Endothelial cell of umbilical vein (primary cell): ENCODE measurements around the gene METTL5. TPM values are rescaled to one million over a fixed set of nuclear protein-coding genes. Genes with fewer than 3 reads are reported as not detected.

Experiments
- BruUV-seq: library from RNA; stranded (reverse); fragments of 400-500 nt; replicated peaks from 2 replicates; lab custom pipeline; 2021; lab: Mats Ljungman, UMichigan
- CTCF ChIA-PET: fragments of 300-600, 350-600 bp; sonication (Branson Sonifier 250); formaldehyde crosslinking; loops from one replicate; lab custom pipeline; 2021; ENCODE audit warnings: antibody characterized with exemption, inconsistent platforms; lab: Charles Lee
- POLR2A ChIA-PET: fragments of 300-600, 350-600 bp; sonication (Branson Sonifier 250); formaldehyde crosslinking; loops from one replicate; lab custom pipeline; 2021; ENCODE audit warnings: antibody characterized with exemption, inconsistent platforms; lab: Charles Lee
- DNase-seq: peaks from one replicate; pipeline ENCODE4 v3.0.0-alpha.2; 2011; ENCODE audit warnings: low read depth, low spot score
- FAIRE-seq: peaks from 2 replicates; lab custom pipeline; 2011; peaks lifted over from hg19 to GRCh38; lab: Jason Lieb, UNC
- H2AFZ ChIP-seq: 2 replicates; pipeline ENCODE4 v1.6.0; 2012; ENCODE audit warnings: low read depth, low read length, control low read depth, inconsistent platforms
- H3K27ac ChIP-seq: 2 replicates; pipeline ENCODE4 v1.5.1; 2011; ENCODE audit warnings: low read depth, mild to moderate bottlenecking, control low read depth, low read length, moderate library complexity; ENCODE audit not compliant: insufficient read depth
- H3K27me3 ChIP-seq, 2 experiments: 2 replicates each; pipeline versions ENCODE4 v1.6.0 to v1.6.1; 2011; ENCODE audit warnings: low read length in 2 of 2, mixed read lengths in 1 of 2; ENCODE audit not compliant: control insufficient read depth in 2 of 2, insufficient read depth in 2 of 2
- H3K36me3 ChIP-seq, 2 experiments: 2 replicates in 1 of 2; 3 replicates in 1 of 2; pipeline ENCODE4 v1.5.1; 2011; ENCODE audit warnings: low read length in 2 of 2, mild to moderate bottlenecking in 1 of 2, moderate library complexity in 1 of 2; ENCODE audit not compliant: control insufficient read depth in 2 of 2, insufficient read depth in 2 of 2; ENCODE audit errors: extremely low read depth in 1 of 2
- H3K4me1 ChIP-seq: 3 replicates; pipeline ENCODE4 v1.5.1; 2011; ENCODE audit warnings: mild to moderate bottlenecking, low read length; ENCODE audit not compliant: control insufficient read depth, insufficient read depth; ENCODE audit errors: extremely low read depth
- H3K4me2 ChIP-seq: 2 replicates; pipeline ENCODE4 v1.6.1; 2011; ENCODE audit warnings: low read length, control low read depth, mixed read lengths; ENCODE audit not compliant: insufficient read depth
- H3K4me3 ChIP-seq, 3 experiments: fragments of 200-600 bp in 1 of 3; sonication (generic), shearing (Covaris generic) in 1 of 3; replicated peaks in 1 of 3; 2 replicates each; pipeline ENCODE4 v1.5.1; 2011 to 2016; ENCODE audit warnings: control low read depth in 3 of 3, low read length in 3 of 3, mild to moderate bottlenecking in 2 of 3, inconsistent platforms in 1 of 3, low read depth in 1 of 3, moderate library complexity in 1 of 3; ENCODE audit not compliant: insufficient read depth in 1 of 3
- H3K79me2 ChIP-seq: 2 replicates; pipeline ENCODE4 v1.6.0; 2012; ENCODE audit warnings: low read length, inconsistent platforms; ENCODE audit not compliant: control insufficient read depth, insufficient read depth
- H3K9ac ChIP-seq: replicated peaks from 2 replicates; pipeline ENCODE3; 2011; ENCODE audit warnings: low read length, control low read depth; ENCODE audit not compliant: insufficient read depth; ENCODE audit errors: extremely low read depth
- H3K9me1 ChIP-seq: replicated peaks from 3 replicates; pipeline ENCODE4 v1.6.0; 2011; ENCODE audit warnings: mild to moderate bottlenecking, low read length; ENCODE audit not compliant: control insufficient read depth, insufficient read depth; ENCODE audit errors: extremely low read depth
- H3K9me3 ChIP-seq: replicated peaks from 2 replicates; pipeline ENCODE4 v1.5.1; 2012; ENCODE audit warnings: low read length, inconsistent platforms; ENCODE audit not compliant: control insufficient read depth, insufficient read depth
- H4K20me1 ChIP-seq: replicated peaks from 2 replicates; pipeline ENCODE3; 2011; ENCODE audit warnings: mild to moderate bottlenecking, low read length; ENCODE audit not compliant: control insufficient read depth, insufficient read depth; ENCODE audit errors: extremely low read depth
- CTCF ChIP-seq, 2 donors: IDR thresholded peaks; 1 replicate in 1 of 2; 2 replicates in 1 of 2; pipeline ENCODE4 v1.5.1; 2011; ENCODE audit warnings: low read length in 2 of 2, mild to moderate bottlenecking in 2 of 2, moderate library complexity in 2 of 2, control low read depth in 1 of 2, inconsistent platforms in 1 of 2, low read depth in 1 of 2; ENCODE audit not compliant: insufficient read depth in 1 of 2; ENCODE audit errors: extremely low read depth in 1 of 2
- EZH2 ChIP-seq: IDR thresholded peaks from 2 replicates; pipeline ENCODE4 v1.6.1; 2012; ENCODE audit warnings: borderline replicate concordance, low read depth, mild to moderate bottlenecking, moderate library complexity, low read length, inconsistent platforms; ENCODE audit not compliant: severe bottlenecking
- FOS ChIP-seq: IDR thresholded peaks from 2 replicates; pipeline ENCODE4 v1.6.1; 2011; ENCODE audit warnings: mild to moderate bottlenecking, low read length, moderate library complexity, borderline replicate concordance; ENCODE audit not compliant: insufficient read depth
- GATA2 ChIP-seq: IDR thresholded peaks from 2 replicates; pipeline ENCODE4 v1.7.0; 2011; ENCODE audit warnings: low read depth, mild to moderate bottlenecking, moderate library complexity, mixed read lengths, low read length; ENCODE audit not compliant: insufficient read length, insufficient read depth
- JUN ChIP-seq: IDR thresholded peaks from 2 replicates; pipeline ENCODE4 v1.6.1; 2011; ENCODE audit warnings: borderline replicate concordance, low read depth; ENCODE audit not compliant: insufficient read length, insufficient read depth
- MAX ChIP-seq: IDR thresholded peaks from 2 replicates; pipeline ENCODE4 v1.6.1; 2011; ENCODE audit not compliant: insufficient read depth, insufficient read length
- MYC ChIP-seq: IDR thresholded peaks from one replicate; pipeline ENCODE4 v1.6.1; 2011; ENCODE audit warnings: mild to moderate bottlenecking, low read depth, low read length
- POLR2A ChIP-seq: IDR thresholded peaks from 2 replicates; pipeline ENCODE4 v1.6.1; 2012; ENCODE audit warnings: low read depth, mild to moderate bottlenecking, control low read depth, low read length
- POLR2AphosphoS5 ChIP-seq: IDR thresholded peaks from 2 replicates; pipeline ENCODE4 v1.6.1; 2012; ENCODE audit warnings: low read depth, mild to moderate bottlenecking, control low read depth, low read length, moderate library complexity; ENCODE audit not compliant: insufficient read depth
- dilution Hi-C: fragments of 300-500 bp; cut with MboI; formaldehyde crosslinking; loops from one replicate; pipeline ENCODE4 v1.15.0; 2019; ENCODE audit warnings: low sequenced_read_pairs; ENCODE audit not compliant: extremely low pct_ligation_motif_present
- intact Hi-C: fragments of 100-400 bp; cut with micrococcal nuclease; formaldehyde crosslinking; loops from one replicate; pipeline ENCODE4 v1.10.0; 2022
- polyA plus RNA-seq, 4 experiments: library from polyadenylated mRNA; depleted of rRNA in 3 of 4; stranded (reverse) in 3 of 4; unstranded in 1 of 4; fragments of >200 nt; gene quantifications; 2 replicates each; pipeline versions ENCODE4 v1.2.1 to v1.2.3, GENCODE V29; 2011 to 2012; ENCODE audit warnings: missing spikeins in 1 of 4
- total RNA-seq: library from RNA; stranded (reverse); gene quantifications from 2 replicates; pipeline ENCODE4 v1.2.3, GENCODE V29; 2021

Gene METTL5
- total and polyA plus RNA-seq, 2 donors (not counting 3 experiments of a cell fraction or from before 2014, with no cell fraction given), result 27.0 to 52.0 TPM

- H3K27ac ChIP-seq, result no peak overlapping the region
- no peaks in the 10 kb centered on the region for H3K9me1 ChIP-seq
- H3K4me1 ChIP-seq, result no peaks in the 10 kb centered on the region
- H2AFZ ChIP-seq, result no peak overlapping the region
- TF ChIP-seq EZH2, result no peak
- no peak for TF ChIP-seq JUN
- no peak for TF ChIP-seq POLR2A
- TF ChIP-seq GATA2, result no peak
- no peak for TF ChIP-seq MYC
- TF ChIP-seq FOS, result no peak
- no peak for TF ChIP-seq CTCF (IDR thresholded peaks at IDR 0.05; ENCODE audit: extremely low read depth in 1 of 2, insufficient read depth in 1 of 2, low read depth in 1 of 2, low read length in 2 of 2)
- no peak for TF ChIP-seq POLR2AphosphoS5
- TF ChIP-seq MAX, result no peak
- H3K79me2 ChIP-seq, result no peaks in the 10 kb centered on the region
- FAIRE-seq (no peak), DNase-seq (no peak)
- no TSS peak for BruUV-seq
- H3K9me3 ChIP-seq, result no peaks in the 10 kb centered on the region
- H4K20me1 ChIP-seq, result no peaks in the 10 kb centered on the region
- intact Hi-C loops (no loop called here), dilution Hi-C loops (no loop called here)
- no peaks in the 10 kb centered on the region for H3K36me3 ChIP-seq
- H3K9ac ChIP-seq, result no peak overlapping the region
- no peaks in the 10 kb centered on the region for H3K27me3 ChIP-seq
- no peak overlapping the region for H3K4me2 ChIP-seq
- no peak overlapping the region for H3K4me3 ChIP-seq
- CTCF ChIA-PET, result no interaction called here
- POLR2A ChIA-PET, result no interaction called here
These were observed 42.2 kb downstream of the METTL5 start for GRCh38 chr2:169782513-169782912.
